Stimulated activated CD4-positive, alpha-beta T cell treated with anti-CD3 and anti-CD28 coated beads, Interleukin-12 subunit alpha, Interleukin-12 subunit beta, amount 100 ng/mL, for 48 hours (primary cell): ENCODE data around the gene NAA50.

ENCODE experiments used
- DNase-seq, 3 donors: peaks; one replicate each; pipeline ENCODE4 v3.0.0-alpha.2; 2020; ENCODE audit warnings: low read depth in 2 of 3, low spot score in 1 of 3

NAA50 gene

GRCh38 chr3:113690482-113690881 is 55.6 kb downstream of the NAA50 start:
- DNase-seq, result no peak

GRCh38 chr3:113685956-113686721 is 59.9 kb downstream of the NAA50 start:
- no peak for DNase-seq

- no peak for DNase-seq
Observed at GRCh38 chr3:113685124-113685523, 60.9 kb downstream of the NAA50 start.

- DNase-seq, result no peak
Observed at GRCh38 chr3:113684271-113684819, 61.7 kb downstream of the NAA50 start.

- DNase-seq, result no peak
Observed at GRCh38 chr3:113678773-113679172, 67.3 kb downstream of the NAA50 start.

GRCh38 chr3:113677737-113678136 is 68.3 kb downstream of the NAA50 start:
- no peak for DNase-seq

- no peak for DNase-seq
Observed at GRCh38 chr3:113676261-113676660, 69.8 kb downstream of the NAA50 start.

- DNase-seq, result no peak
Observed at GRCh38 chr3:113673593-113673992, 72.5 kb downstream of the NAA50 start.

- no peak for DNase-seq
Observed at GRCh38 chr3:113668015-113668414, 78.0 kb downstream of the NAA50 start.
